Spleen (tissue), 7 donors: ENCODE results near the gene IFNA5.

Experiments used
- CTCF ChIP-seq, 11 experiments: fragments of 200-600 bp in 7 of 11; fragments of 450-650 bp in 4 of 11; sonication (generic) in 4 of 11; IDR thresholded peaks in 8 of 11; conservative IDR thresholded peaks in 3 of 11; 1 replicate in 7 of 11; 2 replicates in 4 of 11; pipeline versions ENCODE4 v1.4.0 to v1.8.0; 2016 to 2021; ENCODE audit warnings: antibody characterized with exemption in 11 of 11, inconsistent platforms in 4 of 11, mild to moderate bottlenecking in 1 of 11
- POLR2A ChIP-seq, 3 donors: fragments of 450-650 bp; IDR thresholded peaks; one replicate each; pipeline ENCODE4 v1.5.1; 2017; ENCODE audit warnings: antibody characterized with exemption in 3 of 3, mild to moderate bottlenecking in 1 of 3
- POLR2AphosphoS5 ChIP-seq, 3 donors: sonication (generic); formaldehyde crosslinking; IDR thresholded peaks; one replicate each; pipeline ENCODE4 v1.5.1; 2017; ENCODE audit warnings: antibody characterized with exemption in 3 of 3
- donor health status: DM: no; HTN: no; CAD: no; lungs with moderate emphysema.
- donor health status: DM: no; HTN: no; CAD: no.
- donor health status: DM: no; HTN: no; CAD: no.

GRCh38 chr9:21255538-21256212, 49.4 kb downstream of the IFNA5 start:
- no peak for TF ChIP-seq CTCF (IDR thresholded peaks at IDR 0.05 in 8 of 11, conservative IDR thresholded peaks at IDR 0.05 in 3 of 11)
- TF ChIP-seq POLR2A (IDR thresholded peaks at IDR 0.05) = no peak
- no peak for TF ChIP-seq POLR2AphosphoS5 (IDR thresholded peaks at IDR 0.05)
